ENCODE measurements around the gene FAM20C. TPM values are rescaled to one million over a fixed set of nuclear protein-coding genes. Genes with fewer than 3 reads are reported as not detected.

FAM20C gene
- total RNA-seq, 4 donors from 2014 or later, result 3.8 to 28.8 (median 16.4) TPM

GRCh38 chr7:163971-164881 lies 28.1 kb upstream of the FAM20C start:
- intact Hi-C loops (cut with DNase I; ENCODE audit: low total_unique reads), result no loop called here
- H3K27me3 ChIP-seq, result no peaks in the 10 kb centered on the region
- H3K4me1 ChIP-seq, result no peaks in the 10 kb centered on the region
- H3K4me3 ChIP-seq, result no peak overlapping the region
- no peaks in the 10 kb centered on the region for H3K36me3 ChIP-seq
- no peak overlapping the region for H3K27ac ChIP-seq
- TF ChIP-seq CTCF (IDR thresholded peaks at IDR 0.05) (no peak), POLR2A (IDR thresholded peaks at IDR 0.05) (no peak)
- DNase-seq, result no peak
- no peaks in the 10 kb centered on the region for H3K9me3 ChIP-seq

DNA sequence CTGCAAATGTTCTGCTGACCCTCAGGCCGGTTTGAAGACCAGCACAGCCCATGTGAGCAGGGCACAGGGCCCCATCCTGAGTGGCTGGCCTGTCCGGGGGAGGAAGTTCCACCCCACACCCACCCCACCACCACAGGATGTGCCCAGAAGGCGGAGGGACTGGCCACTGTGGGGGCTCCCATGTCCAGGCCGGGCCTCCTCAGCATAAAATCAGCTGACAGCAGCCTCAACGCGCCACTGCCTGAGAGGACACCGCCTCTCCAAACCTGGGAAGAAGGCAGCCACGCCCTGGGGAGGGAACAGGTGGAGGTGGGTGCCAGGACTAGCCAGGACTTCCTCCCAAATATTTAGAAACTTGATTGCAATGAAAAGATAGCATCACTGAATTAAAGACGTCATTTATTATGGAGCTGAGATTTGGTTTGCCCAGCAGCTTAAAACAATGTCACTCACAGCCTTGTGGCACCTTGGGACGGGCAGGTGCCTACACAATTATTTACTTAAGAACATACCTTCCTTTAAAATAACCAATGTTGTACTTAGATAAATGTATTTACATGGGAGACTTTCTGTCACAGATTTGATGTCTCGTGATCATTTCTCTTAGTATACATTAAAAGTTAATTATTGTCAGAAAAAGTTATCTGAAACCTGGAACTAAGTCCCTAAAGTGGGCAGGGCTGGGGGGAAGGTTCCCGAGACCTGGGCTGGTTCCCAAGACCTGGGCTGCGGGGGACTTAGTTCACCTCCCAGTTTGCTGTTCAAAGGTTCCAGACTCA lies 27.3 kb upstream of the FAM20C start:
- TF ChIP-seq CTCF (IDR thresholded peaks at IDR 0.05), result no peak
- TF ChIP-seq POLR2A (IDR thresholded peaks at IDR 0.05), result no peak
- intact Hi-C loops (cut with DNase I; ENCODE audit: low total_unique reads), result no loop called here
- no peak for DNase-seq
- Histone ChIP-seq H3K4me1 (no peaks in the 10 kb centered on the region), H3K9me3 (no peaks in the 10 kb centered on the region), H3K27ac (no peak overlapping the region), H3K36me3 (no peaks in the 10 kb centered on the region), H3K4me3 (no peak overlapping the region), H3K27me3 (no peaks in the 10 kb centered on the region)

DNA sequence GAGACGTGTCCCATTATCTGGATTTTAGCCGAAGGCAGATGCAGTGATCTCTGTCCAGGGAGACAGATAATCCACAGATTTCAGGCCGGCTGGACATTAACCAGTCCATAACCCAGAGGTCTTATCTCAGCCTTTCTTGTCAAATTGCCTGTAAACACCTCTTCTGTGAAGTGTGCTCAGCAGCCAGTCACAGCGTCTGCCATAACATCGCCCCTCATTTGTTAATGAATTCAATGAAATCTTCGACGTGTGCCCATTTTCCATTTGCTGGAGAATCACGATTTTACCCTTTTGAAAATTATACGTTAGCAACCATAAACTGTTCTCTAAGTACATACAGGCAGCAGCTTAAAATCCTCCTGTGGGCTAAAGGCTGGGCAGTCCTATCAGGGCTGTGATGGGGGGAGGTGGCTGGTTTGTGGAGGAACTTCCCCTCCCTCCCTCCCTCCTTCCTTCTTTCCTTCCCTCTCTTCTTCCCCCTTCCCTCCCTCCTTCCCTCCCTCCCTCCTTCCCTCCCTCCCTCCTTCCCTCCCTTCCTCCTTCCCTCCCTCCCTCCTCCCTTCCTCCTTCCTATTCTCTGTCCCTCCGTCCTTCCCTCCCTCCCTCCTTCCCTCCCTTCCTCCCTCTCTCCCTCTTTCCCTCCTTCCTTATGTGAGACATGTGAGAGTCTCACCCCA lies 26.6 kb upstream of the FAM20C start:
- Histone ChIP-seq H3K36me3 (no peaks in the 10 kb centered on the region), H3K27ac (no peak overlapping the region), H3K27me3 (no peaks in the 10 kb centered on the region), H3K4me3 (no peak overlapping the region), H3K4me1 (no peaks in the 10 kb centered on the region), H3K9me3 (no peaks in the 10 kb centered on the region)
- TF ChIP-seq CTCF (IDR thresholded peaks at IDR 0.05), result no peak
- no peak for TF ChIP-seq POLR2A (IDR thresholded peaks at IDR 0.05)
- DNase-seq, result no peak
- intact Hi-C loops (cut with DNase I; ENCODE audit: low total_unique reads), result no loop called here

GRCh38 chr7:166338-167060 lies 25.9 kb upstream of the FAM20C start:
- Histone ChIP-seq H3K27ac (no peak overlapping the region), H3K4me1 (no peaks in the 10 kb centered on the region), H3K9me3 (no peaks in the 10 kb centered on the region), H3K27me3 (no peaks in the 10 kb centered on the region), H3K36me3 (no peaks in the 10 kb centered on the region), H3K4me3 (no peak overlapping the region)
- intact Hi-C loops (cut with DNase I; ENCODE audit: low total_unique reads), result no loop called here
- TF ChIP-seq POLR2A (IDR thresholded peaks at IDR 0.05), result no peak
- no peak for TF ChIP-seq CTCF (IDR thresholded peaks at IDR 0.05)
- no peak for DNase-seq
